GM23248 (cell line): ENCODE results near the gene HAPLN1. TPM values are rescaled to one million over a fixed set of nuclear protein-coding genes. Genes with fewer than 3 reads are reported as not detected.
A peak's percentile ranks its signal among the peaks of the same experiment; 100 is the strongest.

ENCODE experiments used
- DNase-seq: peaks from one replicate; pipeline ENCODE4 v3.0.0-alpha.2; 2015
- H2AFZ ChIP-seq: fragments of 200-600 bp; sonication (generic); 2 replicates; pipeline ENCODE4 v1.6.1; 2016; ENCODE audit warnings: antibody characterized with exemption
- H3F3A ChIP-seq: fragments of 200-600 bp; sonication (generic); 2 replicates; pipeline ENCODE4 v1.6.1; 2016; ENCODE audit warnings: mild to moderate bottlenecking, antibody characterized with exemption, mixed run types; ENCODE audit not compliant: insufficient read depth
- H3K27ac ChIP-seq: fragments of 200-600 bp; sonication (generic); 2 replicates; pipeline ENCODE4 v1.5.1; 2016; ENCODE audit warnings: mild to moderate bottlenecking
- H3K27me3 ChIP-seq: fragments of 200-600 bp; sonication (generic); replicated peaks from 2 replicates; pipeline ENCODE4 v1.6.1; 2016; ENCODE audit warnings: mild to moderate bottlenecking; ENCODE audit not compliant: insufficient read depth
- H3K36me3 ChIP-seq: fragments of 200-600 bp; sonication (generic); 2 replicates; pipeline ENCODE4 v1.6.1; 2016; ENCODE audit warnings: low read depth, mild to moderate bottlenecking
- H3K4me1 ChIP-seq: fragments of 200-600 bp; sonication (generic); 2 replicates; pipeline ENCODE4 v1.6.1; 2016; ENCODE audit warnings: mild to moderate bottlenecking; ENCODE audit not compliant: insufficient read depth
- H3K4me2 ChIP-seq: fragments of 200-600 bp; sonication (generic); one replicate; pipeline ENCODE4 v1.6.1; 2016; ENCODE audit warnings: mild to moderate bottlenecking; ENCODE audit not compliant: unreplicated experiment
- H3K4me3 ChIP-seq: fragments of 200-600 bp; sonication (generic); 2 replicates; pipeline ENCODE4 v1.5.1; 2016; ENCODE audit warnings: mild to moderate bottlenecking
- H3K79me2 ChIP-seq: fragments of 200-600 bp; sonication (generic); 2 replicates; pipeline ENCODE4 v1.6.1; 2016; ENCODE audit warnings: mild to moderate bottlenecking; ENCODE audit not compliant: insufficient read depth
- H3K9ac ChIP-seq: fragments of 200-600 bp; sonication (generic); 2 replicates; pipeline ENCODE4 v1.6.1; 2016; ENCODE audit warnings: mild to moderate bottlenecking
- H3K9me2 ChIP-seq: fragments of 200-600 bp; sonication (generic); 2 replicates; pipeline ENCODE4 v1.6.1; 2016; ENCODE audit warnings: mixed run types, mild to moderate bottlenecking, moderate library complexity; ENCODE audit not compliant: insufficient read depth
- H3K9me3 ChIP-seq: fragments of 200-600 bp; sonication (generic); one replicate; pipeline ENCODE4 v1.6.1; 2017; ENCODE audit warnings: low read depth
- H4K20me1 ChIP-seq: fragments of 200-600 bp; sonication (generic); 2 replicates; pipeline ENCODE4 v1.6.0; 2016; ENCODE audit not compliant: insufficient read depth
- EZH2 ChIP-seq: fragments of 200-600 bp; sonication (generic); IDR thresholded peaks from 2 replicates; pipeline ENCODE4 v1.6.1; 2018; ENCODE audit warnings: antibody characterized with exemption, mild to moderate bottlenecking; ENCODE audit not compliant: insufficient read depth, poor library complexity, severe bottlenecking
- EZH2phosphoT487 ChIP-seq: fragments of 200-600 bp; sonication (generic); IDR thresholded peaks from 2 replicates; pipeline ENCODE4 v1.6.1; 2018; ENCODE audit warnings: antibody characterized with exemption, moderate library complexity, mild to moderate bottlenecking, low read depth; ENCODE audit not compliant: insufficient read depth
- WGBS, 2 experiments: methylation state at CpG; one replicate each; pipeline ENCODE4 v1.1.6; 2015 to 2017; ENCODE audit warnings: low lambda C conversion rate in 2 of 2, low coverage in 1 of 2; ENCODE audit errors: missing lambda C conversion rate in 2 of 2; 5-methylcytosine and 5-hydroxymethylcytosine counted together
- in situ Hi-C: fragments of 300-500 bp; cut with MboI; formaldehyde crosslinking; loops from 2 replicates; pipeline ENCODE4 v1.15.0; 2020
- polyA plus RNA-seq: library from polyadenylated mRNA; unstranded; fragments of >200 nt; fragmentation: Nextera tagmentation; extraction: Ambion mirVana; gene quantifications from 2 replicates; pipeline ENCODE4 v1.2.1, GENCODE V29; 2016
- total RNA-seq: library from RNA; depleted of rRNA; stranded (reverse); fragments of >200 nt; shearing (Covaris generic); gene quantifications from 2 replicates; pipeline ENCODE4 v1.2.3, GENCODE V29; 2014

Gene HAPLN1
- total and polyA plus RNA-seq, 2 experiments from 2014 or later, result 49.7 to 77.6 TPM

- Histone ChIP-seq H3K36me3 (no peaks in the 10 kb centered on the region), H3K27ac (no peak overlapping the region), H3K4me3 (no peak overlapping the region), H3K9me3 (no peaks in the 10 kb centered on the region), H2AFZ (peak overlapping the region; percentile 43; the same call in 1 of the 2 replicates), H4K20me1 (no peaks in the 10 kb centered on the region), H3K4me2 (no peak overlapping the region), H3K9me2 (no peaks in the 10 kb centered on the region), H3K79me2 (no peaks in the 10 kb centered on the region), H3K4me1 (no peaks in the 10 kb centered on the region; the same call in 1 of the 2 replicates), H3K27me3 (no peaks in the 10 kb centered on the region), H3K9ac (no peak overlapping the region), H3F3A (no peaks in the 10 kb centered on the region)
- peak; percentile 38 for DNase-seq
- in situ Hi-C loops, result no loop called here
- TF ChIP-seq EZH2phosphoT487, result no peak
- no peak for TF ChIP-seq EZH2
- WGBS, 2 experiments, result 8 to 15% methylated on average over 1 of the region's 1 CpG
Measured at GRCh38 chr5:83645936-83646335, 74.7 kb downstream of the HAPLN1 start.

DNA sequence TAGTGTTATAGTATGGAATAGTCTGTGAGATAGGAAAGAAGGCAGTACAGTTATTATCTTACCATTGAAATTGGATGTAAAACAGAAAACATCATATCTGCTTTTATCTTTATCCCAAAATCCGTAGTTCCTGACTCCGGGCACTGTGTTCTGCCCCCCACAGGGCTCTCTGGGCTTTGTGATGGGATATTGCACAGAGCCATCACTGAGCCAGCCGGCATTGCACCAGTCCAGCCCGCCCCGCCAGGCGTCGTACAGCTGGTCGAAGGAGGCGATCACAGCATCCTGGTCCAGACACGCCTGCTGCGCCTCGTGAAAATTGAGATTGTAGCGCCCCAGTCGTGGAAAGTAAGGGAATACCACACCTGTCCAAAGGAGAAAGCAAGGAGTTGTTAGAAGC, 76.4 kb downstream of the HAPLN1 start:
- no peak for DNase-seq

GRCh38 chr5:83641946-83642345, 78.7 kb downstream of the HAPLN1 start:
- no peaks in the 10 kb centered on the region for H3K27me3 ChIP-seq
- no peaks in the 10 kb centered on the region for H3K9me2 ChIP-seq
- H3F3A ChIP-seq, result 0 out of 2 replicates have a peak, but pooled peaks cover 2% of the 10 kb centered on the region
- H3K36me3 ChIP-seq, result no peaks in the 10 kb centered on the region
- in situ Hi-C loops, result no loop called here
- TF ChIP-seq EZH2 (no peak), EZH2phosphoT487 (no peak)
- H4K20me1 ChIP-seq, result no peaks in the 10 kb centered on the region
- no peak overlapping the region for H3K9ac ChIP-seq
- H3K27ac ChIP-seq, result no peak overlapping the region
- H3K9me3 ChIP-seq, result no peaks in the 10 kb centered on the region
- no peak overlapping the region for H2AFZ ChIP-seq
- no peak for DNase-seq
- H3K4me1 ChIP-seq, result no peaks in the 10 kb centered on the region; the same call in 1 of the 2 replicates
- no peak overlapping the region for H3K4me2 ChIP-seq
- 68 to 75% methylated on average over 3 of the region's 3 CpGs for WGBS, 2 experiments
- no peak overlapping the region for H3K4me3 ChIP-seq
- no peaks in the 10 kb centered on the region for H3K79me2 ChIP-seq

More for the DNA sequence above, 76.4 kb downstream of the HAPLN1 start:
- no peaks in the 10 kb centered on the region for H3K9me2 ChIP-seq
- H3K36me3 ChIP-seq, result no peaks in the 10 kb centered on the region
- H2AFZ ChIP-seq, result no peak overlapping the region
- H3K4me3 ChIP-seq, result no peak overlapping the region
- H3K27ac ChIP-seq, result no peak overlapping the region
- no peaks in the 10 kb centered on the region; the same call in 1 of the 2 replicates for H3K4me1 ChIP-seq
- no peaks in the 10 kb centered on the region for H3K79me2 ChIP-seq
- no peak overlapping the region for H3K4me2 ChIP-seq
- H3F3A ChIP-seq, result no peaks in the 10 kb centered on the region
- WGBS, 2 experiments, result 93 to 96% methylated on average over 14 of the region's 14 CpGs
- in situ Hi-C loops, result no loop called here
- H4K20me1 ChIP-seq, result no peaks in the 10 kb centered on the region
- H3K9ac ChIP-seq, result no peak overlapping the region
- no peaks in the 10 kb centered on the region for H3K27me3 ChIP-seq
- TF ChIP-seq EZH2 (no peak), EZH2phosphoT487 (no peak)
- no peaks in the 10 kb centered on the region for H3K9me3 ChIP-seq

DNA sequence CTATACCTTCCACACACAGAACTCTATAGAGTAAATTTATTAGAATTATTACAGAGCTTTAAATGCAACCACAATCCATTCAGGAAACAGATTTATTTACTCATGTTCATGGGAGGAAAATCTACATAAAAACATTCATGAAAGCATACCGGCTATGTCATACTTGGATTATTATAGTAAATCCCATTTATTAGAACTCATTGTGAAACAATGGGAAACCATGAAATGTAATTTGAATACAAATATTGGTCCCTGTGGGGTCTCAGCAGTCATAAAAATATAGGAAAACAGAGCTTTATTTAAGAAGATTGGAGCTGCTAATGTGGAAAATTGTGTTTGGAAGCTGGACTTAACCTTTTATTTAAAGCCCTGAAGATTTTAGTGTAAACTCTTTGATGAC, 80.7 kb downstream of the HAPLN1 start:
- Histone ChIP-seq H3K4me2 (no peak overlapping the region), H3K79me2 (no peaks in the 10 kb centered on the region), H4K20me1 (no peaks in the 10 kb centered on the region), H3K27me3 (no peaks in the 10 kb centered on the region), H3K27ac (no peak overlapping the region), H3K9ac (no peak overlapping the region), H3F3A (0 out of 2 replicates have a peak, but pooled peaks cover 10% of the 10 kb centered on the region), H3K9me3 (no peaks in the 10 kb centered on the region), H2AFZ (no peak overlapping the region), H3K4me1 (peaks cover 13% of the 10 kb centered on the region), H3K4me3 (no peak overlapping the region), H3K9me2 (no peaks in the 10 kb centered on the region), H3K36me3 (no peaks in the 10 kb centered on the region)
- DNase-seq, result no peak
- WGBS, 2 experiments, result 92 to 95% methylated on average over 1 of the region's 1 CpG
- in situ Hi-C loops, result no loop called here
- TF ChIP-seq EZH2 (no peak), EZH2phosphoT487 (no peak)
